K562 (cell line): ENCODE results near the gene CFAP20DC. TPM values are rescaled to one million over a fixed set of nuclear protein-coding genes. Genes with fewer than 3 reads are reported as not detected.
A peak's percentile ranks its signal among the peaks of the same experiment; 100 is the strongest.

Source experiments
- ARID3A ChIP-seq: IDR thresholded peaks from 2 replicates; pipeline ENCODE4 v1.6.1; 2012; ENCODE audit warnings: low read depth, low read length, improper control_type of control experiment, borderline replicate concordance
- CBFB ChIP-seq: sonication (generic); formaldehyde crosslinking; IDR thresholded peaks from 2 replicates; pipeline ENCODE4 v1.4.0; 2020; ENCODE audit warnings: mild to moderate bottlenecking, missing genetic modification reagents
- CBX3 ChIP-seq, 2 experiments: IDR thresholded peaks; 1 replicate in 1 of 2; 2 replicates in 1 of 2; pipeline ENCODE4 v1.6.1; 2012; ENCODE audit warnings: inconsistent platforms in 2 of 2, low read length in 2 of 2, borderline replicate concordance in 1 of 2, control low read depth in 1 of 2
- CTCF ChIP-seq, 3 experiments: IDR thresholded peaks in 2 of 3; conservative IDR thresholded peaks in 1 of 3; 2 replicates each; pipeline ENCODE4 v1.5.1; 2011 to 2012; ENCODE audit warnings: low read length in 3 of 3, mild to moderate bottlenecking in 3 of 3, control low read depth in 2 of 3, improper control_type of control experiment in 1 of 3, inconsistent platforms in 1 of 3, low read depth in 1 of 3, mixed read lengths in 1 of 3, moderate library complexity in 1 of 3; ENCODE audit not compliant: insufficient read depth in 2 of 3
- DEAF1 ChIP-seq: fragments of 450-650 bp; formaldehyde crosslinking; IDR thresholded peaks from 2 replicates; pipeline ENCODE4 v1.4.0; 2020; ENCODE audit warnings: mild to moderate bottlenecking, moderate library complexity
- NUFIP1 ChIP-seq: fragments of 450-650 bp; IDR thresholded peaks from 2 replicates; pipeline ENCODE4 v1.6.1; 2018; ENCODE audit not compliant: partially characterized antibody
- PHF20 ChIP-seq: fragments of 450-650 bp; IDR thresholded peaks from 2 replicates; pipeline ENCODE4 v1.6.1; 2018; ENCODE audit not compliant: partially characterized antibody
- PKNOX1 ChIP-seq: fragments of 450-650 bp; IDR thresholded peaks from 2 replicates; pipeline ENCODE4 v1.6.1; 2016
- RAD21 ChIP-seq, 2 experiments: fragments of 250-450 bp in 1 of 2; fragments of 450-650 bp in 1 of 2; sonication (Bioruptor Pico) in 1 of 2; formaldehyde crosslinking in 1 of 2; IDR thresholded peaks in 1 of 2; conservative IDR thresholded peaks in 1 of 2; 2 replicates each; pipeline versions ENCODE4 v1.4.0 to v1.8.0; 2020 to 2022; ENCODE audit warnings: mild to moderate bottlenecking in 2 of 2, moderate library complexity in 1 of 2
- RUNX1 ChIP-seq: sonication (generic); IDR thresholded peaks from 2 replicates; pipeline ENCODE4 v1.6.1; 2016; ENCODE audit warnings: antibody characterized with exemption, low read depth
- SIX5 ChIP-seq, 2 experiments: IDR thresholded peaks; 2 replicates each; pipeline ENCODE4 v1.6.1; 2011; ENCODE audit warnings: low read length in 2 of 2, borderline replicate concordance in 1 of 2, low read depth in 1 of 2, mild to moderate bottlenecking in 1 of 2, moderate library complexity in 1 of 2; ENCODE audit not compliant: insufficient read depth in 1 of 2
- SMC3 ChIP-seq: conservative IDR thresholded peaks from 2 replicates; pipeline ENCODE4 v1.6.1; 2011; ENCODE audit warnings: low read depth, low read length, improper control_type of control experiment; ENCODE audit not compliant: insufficient read depth
- SNAPC5 ChIP-seq: fragments of 250-450 bp; sonication (Bioruptor Pico); IDR thresholded peaks from 2 replicates; pipeline ENCODE4 v1.8.0; 2021; ENCODE audit warnings: moderate library complexity, mild to moderate bottlenecking, inconsistent platforms
- ZBTB2 ChIP-seq: fragments of 450-650 bp; IDR thresholded peaks from 2 replicates; pipeline ENCODE4 v1.6.1; 2016; ENCODE audit warnings: antibody characterized with exemption
- ZNF174 ChIP-seq: fragments of 250-450 bp; sonication (Bioruptor Pico); IDR thresholded peaks from 2 replicates; pipeline ENCODE4 v1.4.0; 2020; ENCODE audit warnings: mild to moderate bottlenecking
- ZNF232 ChIP-seq: sonication (generic); formaldehyde crosslinking; IDR thresholded peaks from 2 replicates; pipeline ENCODE4 v1.8.0; 2022; ENCODE audit warnings: mild to moderate bottlenecking, missing genetic modification reagents
- polyA plus RNA-seq, 8 experiments: library from polyadenylated mRNA; depleted of rRNA in 4 of 8; stranded (reverse) in 5 of 8; unstranded in 3 of 8; fragments of >200 nt; fragmentation: Nextera tagmentation in 2 of 8; fragmentation: Illumina TruSeq in 1 of 8; extraction: Ambion mirVana in 2 of 8; extraction: Trizol in 1 of 8; gene quantifications; 2 replicates each; pipeline versions ENCODE4 v1.2.1 to v1.2.3, GENCODE V29; 2011 to 2014; ENCODE audit warnings: inconsistent platforms in 1 of 8, missing spikeins in 1 of 8
- total RNA-seq, 7 experiments: library from RNA; depleted of rRNA in 6 of 7; stranded (reverse); fragments of >200 nt in 6 of 7; fragmentation: Illumina TruSeq in 2 of 7; extraction: Trizol in 2 of 7; gene quantifications; 2 replicates each; pipeline versions ENCODE4 v1.2.1 to v1.2.3, GENCODE V29; 2011 to 2021; ENCODE audit warnings: low replicate concordance in 1 of 7

CFAP20DC gene
- total and polyA plus RNA-seq, 9 of the 15 experiments (the other 6 are each of a cell fraction or from before 2014, with no cell fraction given) = 1.6 to 5.9 (median 4.6) TPM

- TF ChIP-seq PHF20 (no peak), DEAF1 (CRISPR knock-in tag) (peak; percentile 42), ARID3A (peak; percentile 12; the same call in 1 of the 2 replicates), ZNF232 (no peak), CTCF (IDR thresholded peaks at IDR 0.05 in 2 of 3, conservative IDR thresholded peaks at IDR 0.05 in 1 of 3; ENCODE audit: insufficient read depth in 2 of 3, low read depth in 1 of 3, low read length in 3 of 3) (peak; percentile 59 to 81 (median 69)), SMC3 (0 out of 2 replicates have a peak, but pooled peaks have one; percentile 10), NUFIP1 (no peak), RAD21 (CRISPR knock-in tag; conservative IDR thresholded peaks at IDR 0.05 in 1 of 2, IDR thresholded peaks at IDR 0.05 in 1 of 2) (peak; percentile 68 to 75), ZBTB2 (no peak), PKNOX1 (no peak), SNAPC5 (CRISPR knock-in tag) (no peak), SIX5 (IDR thresholded peaks at IDR 0.05; ENCODE audit: borderline replicate concordance in 1 of 2, insufficient read depth in 1 of 2, low read depth in 1 of 2, low read length in 2 of 2) (no peak), CBFB (CRISPR knock-in tag) (no peak), ZNF174 (no peak), RUNX1 (no peak), CBX3 (IDR thresholded peaks at IDR 0.05; ENCODE audit: borderline replicate concordance in 1 of 2, low read length in 2 of 2) (no peak)
These were observed 225.5 kb downstream of the CFAP20DC start (continued) for GRCh38 chr3:58824285-58824684.
